ENCODE data around the gene CEP126.

Gene CEP126

GRCh38 chr11:101914738-101915426 is at the start of gene CEP126:
Gene CEP126 (plus strand): TSS chr11:101915010. CDS start chr11:101915285, 275 bp downstream.
- peak; percentile 93 for DNase-seq (ENCODE audit: low spot score)

- no peak for DNase-seq (ENCODE audit: low spot score)
Measured at GRCh38 chr11:101866619-101867491, 48.0 kb upstream of the CEP126 start.

- no peak for DNase-seq (ENCODE audit: low spot score)
Measured at GRCh38 chr11:101867951-101868350, 46.9 kb upstream of the CEP126 start.

- no peak for DNase-seq (ENCODE audit: low spot score)
Measured at GRCh38 chr11:101870510-101870909, 44.3 kb upstream of the CEP126 start.

GRCh38 chr11:101872171-101872882 is 42.5 kb upstream of the CEP126 start:
- no peak for DNase-seq (ENCODE audit: low spot score)

- no peak for DNase-seq (ENCODE audit: low spot score)
Measured at GRCh38 chr11:101880222-101880621, 34.6 kb upstream of the CEP126 start.

- DNase-seq (ENCODE audit: low spot score), result no peak
Measured at GRCh38 chr11:101881586-101881985, 33.2 kb upstream of the CEP126 start.

GRCh38 chr11:101885631-101886030 is 29.2 kb upstream of the CEP126 start:
- DNase-seq (ENCODE audit: low spot score), result no peak

- DNase-seq (ENCODE audit: low spot score), result no peak
Measured at GRCh38 chr11:101889767-101890166, 25.0 kb upstream of the CEP126 start.

GRCh38 chr11:101894505-101894904 is 20.3 kb upstream of the CEP126 start:
- DNase-seq (ENCODE audit: low spot score), result no peak

- DNase-seq (ENCODE audit: low spot score), result no peak
Measured at GRCh38 chr11:101907815-101908214, 7.0 kb upstream of the CEP126 start.

GRCh38 chr11:101909087-101909486 is 5.7 kb upstream of the CEP126 start:
- DNase-seq (ENCODE audit: low spot score), result no peak

- DNase-seq (ENCODE audit: low spot score), result no peak
Measured at GRCh38 chr11:101912823-101913284, 2.0 kb upstream of the CEP126 start.

GRCh38 chr11:101913656-101914055 is 1.2 kb upstream of the CEP126 start:
- no peak for DNase-seq (ENCODE audit: low spot score)

- DNase-seq (ENCODE audit: low spot score), result peak; percentile 5
Measured at GRCh38 chr11:101914341-101914737, 471 bp upstream of the CEP126 start.

GRCh38 chr11:101915791-101916291 is 1.0 kb downstream of the CEP126 start:
- peak; percentile 50 for DNase-seq (ENCODE audit: low spot score)

- no peak for DNase-seq (ENCODE audit: low spot score)
Measured at GRCh38 chr11:101916422-101916821, 1.6 kb downstream of the CEP126 start, which contains the start of gene ANGPTL5. Gene ANGPTL5 (minus strand): TSS chr11:101916522. CDS start chr11:101907909, 8,613 bp downstream.

- no peak for DNase-seq (ENCODE audit: low spot score)
Measured at GRCh38 chr11:101917226-101917625, 2.4 kb downstream of the CEP126 start.

GRCh38 chr11:101920992-101921391 is 6.2 kb downstream of the CEP126 start:
- DNase-seq (ENCODE audit: low spot score), result no peak

GRCh38 chr11:101923554-101923953 is 8.7 kb downstream of the CEP126 start:
- DNase-seq (ENCODE audit: low spot score), result no peak

GRCh38 chr11:101929294-101929915 is 14.6 kb downstream of the CEP126 start:
- DNase-seq (ENCODE audit: low spot score), result no peak

GRCh38 chr11:101931692-101932091 is 16.9 kb downstream of the CEP126 start:
- no peak for DNase-seq (ENCODE audit: low spot score)

All from globus pallidus (tissue), 1 donor.